Choroid plexus epithelial cell (primary cell): ENCODE results near the gene DEFB121.
"Not testable (repeated sequence)": the region's sequence is repeated elsewhere in the genome, so short reads cannot be mapped to it uniquely, and the experiment has no call there.

Experiments used
- DNase-seq: peaks from one replicate; pipeline ENCODE4 v3.0.0-alpha.2; 2010; ENCODE audit warnings: low read depth
- H3K4me3 ChIP-seq: 2 replicates; pipeline ENCODE4 v1.5.1; 2011; ENCODE audit warnings: low read depth, mild to moderate bottlenecking, control low read depth, low read length, moderate library complexity
- TF ChIP-seq, protein P1 (sequence below): conservative IDR thresholded peaks from 2 replicates; pipeline ENCODE4 v1.5.1; 2011; ENCODE audit warnings: low read depth, mild to moderate bottlenecking, control low read depth, inconsistent platforms, low read length, moderate library complexity

DEFB121 gene

DNA sequence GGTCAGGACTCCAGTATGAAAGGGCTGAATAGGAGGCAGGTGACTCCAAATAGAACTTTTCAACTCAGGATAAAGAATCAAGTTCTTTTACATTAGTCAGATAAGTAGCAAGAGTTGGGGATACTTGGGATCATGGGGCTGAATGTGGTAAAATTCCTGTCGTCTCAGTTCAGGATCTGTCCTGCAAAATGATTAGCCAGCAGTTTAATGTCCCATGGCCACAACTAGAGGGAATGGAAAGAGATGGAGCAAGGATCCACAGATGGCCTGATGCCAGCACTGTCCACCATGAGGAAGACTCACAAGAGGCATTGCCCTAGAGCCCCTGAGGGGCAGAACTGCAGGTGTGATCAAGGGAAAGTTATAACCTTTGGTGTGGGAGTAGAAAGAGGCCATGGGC is 2.1 kb downstream of the DEFB121 start:
- H3K4me3 ChIP-seq, result no peak overlapping the region
- DNase-seq, result no peak
- TF ChIP-seq, protein P1, sequence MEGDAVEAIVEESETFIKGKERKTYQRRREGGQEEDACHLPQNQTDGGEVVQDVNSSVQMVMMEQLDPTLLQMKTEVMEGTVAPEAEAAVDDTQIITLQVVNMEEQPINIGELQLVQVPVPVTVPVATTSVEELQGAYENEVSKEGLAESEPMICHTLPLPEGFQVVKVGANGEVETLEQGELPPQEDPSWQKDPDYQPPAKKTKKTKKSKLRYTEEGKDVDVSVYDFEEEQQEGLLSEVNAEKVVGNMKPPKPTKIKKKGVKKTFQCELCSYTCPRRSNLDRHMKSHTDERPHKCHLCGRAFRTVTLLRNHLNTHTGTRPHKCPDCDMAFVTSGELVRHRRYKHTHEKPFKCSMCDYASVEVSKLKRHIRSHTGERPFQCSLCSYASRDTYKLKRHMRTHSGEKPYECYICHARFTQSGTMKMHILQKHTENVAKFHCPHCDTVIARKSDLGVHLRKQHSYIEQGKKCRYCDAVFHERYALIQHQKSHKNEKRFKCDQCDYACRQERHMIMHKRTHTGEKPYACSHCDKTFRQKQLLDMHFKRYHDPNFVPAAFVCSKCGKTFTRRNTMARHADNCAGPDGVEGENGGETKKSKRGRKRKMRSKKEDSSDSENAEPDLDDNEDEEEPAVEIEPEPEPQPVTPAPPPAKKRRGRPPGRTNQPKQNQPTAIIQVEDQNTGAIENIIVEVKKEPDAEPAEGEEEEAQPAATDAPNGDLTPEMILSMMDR, result no peak

DNA sequence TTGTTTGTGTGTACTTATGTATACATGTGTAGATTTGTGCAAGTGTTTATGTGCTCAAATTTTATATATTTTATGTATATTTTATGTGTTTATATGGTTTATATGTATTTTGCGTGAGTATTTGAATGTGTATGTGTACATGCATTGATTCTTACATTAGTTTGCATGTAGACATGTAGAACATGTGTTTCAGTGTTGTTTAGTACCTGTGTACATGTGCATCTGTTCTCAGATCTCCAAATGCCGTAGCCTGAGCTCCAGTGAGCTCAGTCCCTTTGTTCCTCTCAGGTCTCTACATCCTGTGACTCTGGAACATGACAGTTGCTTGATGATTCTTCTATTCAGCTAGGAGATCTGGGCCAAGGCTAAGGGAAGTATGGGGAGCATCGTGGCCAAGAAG is 11.1 kb downstream of the DEFB121 start:
- DNase-seq, result no peak
- no peak overlapping the region for H3K4me3 ChIP-seq
- TF ChIP-seq, protein P1, result no peak

DNA sequence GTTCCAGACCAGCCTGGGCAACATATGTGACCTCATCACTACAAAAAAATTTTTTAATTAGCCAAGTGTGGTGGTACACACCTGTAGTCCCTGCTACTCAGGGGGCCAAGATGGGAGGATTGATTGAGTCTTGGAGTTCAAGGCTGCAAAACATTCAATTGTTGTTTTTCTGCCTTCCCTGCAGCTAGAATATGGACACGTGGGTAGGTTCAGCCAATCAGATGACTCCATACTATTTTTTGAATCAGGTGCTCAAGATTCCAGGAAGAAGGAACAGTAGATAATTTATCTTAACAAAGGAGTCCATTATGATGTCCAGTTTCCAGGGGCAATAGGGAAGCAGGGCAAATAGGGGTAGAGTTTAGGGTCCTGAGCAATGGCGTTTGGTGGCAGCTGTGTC is 13.2 kb downstream of the DEFB121 start:
- H3K4me3 ChIP-seq, result no peak overlapping the region
- no peak for DNase-seq
- TF ChIP-seq, protein P1, result no peak

DNA sequence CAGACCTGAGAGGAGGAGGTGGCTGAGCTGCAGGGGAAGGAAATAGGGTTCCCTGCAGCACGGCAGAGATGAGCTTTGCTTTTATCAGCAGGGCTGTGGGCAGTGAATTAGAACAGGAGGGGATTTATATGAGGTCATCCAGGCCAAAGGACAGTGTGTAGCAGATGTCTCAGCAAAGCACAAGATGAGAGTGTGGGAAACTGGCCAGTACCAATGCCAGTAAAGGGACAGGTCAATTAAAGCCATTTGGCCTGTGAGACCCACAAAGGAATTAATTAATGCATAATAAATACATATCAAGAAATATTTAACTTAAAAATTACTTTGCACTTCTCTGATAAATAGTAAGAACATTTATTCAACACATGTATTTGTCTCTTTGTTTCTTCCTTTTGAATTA is 15.5 kb downstream of the DEFB121 start, which contains the start of gene DEFB119:
TSS of gene DEFB119 (minus strand) at position 101 of the 400 bp plus-strand sequence. CDS start 107 bp downstream, outside the sequence.
- TF ChIP-seq, protein P1, result no peak
- H3K4me3 ChIP-seq, result no peak within 1 kb of the TSS
- DNase-seq, result no peak

DNA sequence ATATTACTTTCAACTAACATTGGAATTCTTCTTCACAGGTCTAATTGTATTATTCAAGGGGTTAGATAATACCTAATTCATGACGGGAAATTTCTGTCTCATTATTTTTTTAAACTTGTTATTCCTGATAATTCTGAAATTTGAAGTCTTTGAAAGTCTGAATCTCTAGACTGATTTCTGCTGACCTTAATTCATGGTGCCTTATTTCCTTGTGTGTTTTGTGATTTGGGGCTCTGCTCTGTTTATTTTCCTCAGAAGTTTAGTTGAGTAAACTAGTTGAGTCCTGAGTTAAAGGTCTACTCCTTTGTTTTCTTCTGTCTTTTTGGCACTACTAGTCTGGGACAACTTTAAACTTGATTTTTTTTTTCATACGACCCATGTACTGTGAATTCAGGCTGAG is 31.7 kb downstream of the DEFB121 start:
- no peak for DNase-seq
- H3K4me3 ChIP-seq, result no peak overlapping the region
- TF ChIP-seq, protein P1, result no peak

DNA sequence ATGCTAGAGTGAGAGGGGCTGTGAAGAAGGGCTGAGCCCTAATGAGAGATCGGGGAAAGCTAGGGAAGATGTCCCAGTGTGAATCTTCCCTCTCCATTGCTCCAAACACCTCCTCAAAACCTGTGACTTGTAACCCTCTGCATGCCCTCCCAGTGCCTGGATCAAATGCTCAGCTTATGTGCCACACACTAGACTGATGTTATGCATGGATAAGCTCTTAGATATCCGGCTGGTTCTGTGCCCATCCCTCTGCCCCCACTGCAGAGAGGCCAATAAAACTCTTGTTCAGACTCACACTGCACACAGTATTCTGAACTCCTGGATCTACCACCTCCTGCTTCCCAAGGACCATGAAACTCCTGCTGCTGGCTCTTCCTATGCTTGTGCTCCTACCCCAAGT is 37.7 kb downstream of the DEFB121 start, which contains the start of gene DEFB118:
TSS of gene DEFB118 (plus strand) at position 301 of the 400 bp plus-strand sequence. CDS start at position 351, 50 bp downstream.
- DNase-seq, result no peak
- TF ChIP-seq, protein P1, result no peak
- no peak within 1 kb of the TSS for H3K4me3 ChIP-seq

DNA sequence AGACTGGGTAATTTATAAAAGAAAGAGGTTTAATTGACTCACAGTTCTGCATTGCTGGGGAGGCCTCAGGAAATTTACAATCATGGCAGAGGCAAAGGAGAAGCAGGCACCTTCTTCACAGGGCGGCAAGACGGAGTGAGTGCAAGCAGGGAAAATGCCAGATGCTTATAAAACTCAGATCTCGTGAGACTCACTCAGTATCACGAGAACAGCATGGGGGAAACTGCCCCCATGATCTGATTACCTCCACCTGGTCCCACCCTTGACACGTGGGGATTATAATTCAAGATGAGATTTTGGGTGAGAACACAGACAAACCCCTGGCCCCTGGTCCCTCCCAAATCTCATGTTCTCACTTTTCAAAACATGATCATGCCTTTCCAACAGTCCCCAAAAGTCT is 41.7 kb downstream of the DEFB121 start:
- DNase-seq, H3K4me3 ChIP-seq: not testable (repeated sequence)
